Colonic mucosa (tissue), 4 donors: ENCODE measurements around the gene UCN2. TPM values are rescaled to one million over a fixed set of nuclear protein-coding genes. Genes with fewer than 3 reads are reported as not detected.

ENCODE experiments used
- DNase-seq: peaks from one replicate; pipeline ENCODE4 v3.0.0-alpha.2; 2020
- H3K27ac ChIP-seq: fragments of 200-600 bp; one replicate; pipeline ENCODE4 v1.8.0; 2021
- H3K27me3 ChIP-seq: fragments of 200-600 bp; one replicate; pipeline ENCODE4 v1.8.0; 2021
- H3K36me3 ChIP-seq: fragments of 200-600 bp; one replicate; pipeline ENCODE4 v1.8.0; 2021
- H3K4me1 ChIP-seq: fragments of 200-600 bp; one replicate; pipeline ENCODE4 v1.8.0; 2021; ENCODE audit warnings: mild to moderate bottlenecking
- H3K4me3 ChIP-seq: fragments of 200-600 bp; one replicate; pipeline ENCODE4 v1.8.0; 2021
- H3K9ac ChIP-seq, 2 donors: one replicate each; pipeline ENCODE4 v1.7.0; 2013; ENCODE audit warnings: control low read depth in 2 of 2, low read depth in 2 of 2, low read length in 2 of 2
- H3K9me3 ChIP-seq: fragments of 200-600 bp; one replicate; pipeline ENCODE4 v1.8.0; 2021
- intact Hi-C: fragments of 100-400 bp; cut with DNase I; formaldehyde crosslinking; loops from one replicate; pipeline ENCODE4 v1.14.1; 2022
- microRNA-seq: library from miRNA; unstranded; fragments of <30 nt; microRNA quantifications from one replicate; pipeline ENCODE4, GENCODE V29; 2019
- total RNA-seq, 2 donors: library from RNA; stranded (reverse); fragmentation: NEBNext Ultra II Directional in 1 of 2; extraction: Animal tissue kit (Norgen Biotek cat#: 25700) in 1 of 2; gene quantifications; one replicate each; pipeline ENCODE4 v1.2.1, GENCODE V29; 2021
- TF ChIP-seq, protein P1 (sequence below): fragments of 200-600 bp; IDR thresholded peaks from one replicate; pipeline ENCODE4 v1.8.0; 2022; ENCODE audit warnings: antibody characterized with exemption, mild to moderate bottlenecking
- donor health status: healthy.
- donor health status: DM: no; HTN: no; CAD: no.
- donor health status: DM: no; HTN: no; CAD: no.

Gene UCN2
- total RNA-seq, 2 donors from 2014 or later, result not detected

GRCh38 chr3:48519277-48519643 lies 44.3 kb downstream of the UCN2 start:
- Histone ChIP-seq H3K4me1 (no peaks in the 10 kb centered on the region), H3K9me3 (no peaks in the 10 kb centered on the region), H3K27me3 (no peaks in the 10 kb centered on the region), H3K9ac (no peak overlapping the region), H3K4me3 (no peak overlapping the region), H3K36me3 (no peaks in the 10 kb centered on the region), H3K27ac (no peak overlapping the region)
- intact Hi-C loops, result no loop called here
- no peak for DNase-seq
- TF ChIP-seq, protein P1, sequence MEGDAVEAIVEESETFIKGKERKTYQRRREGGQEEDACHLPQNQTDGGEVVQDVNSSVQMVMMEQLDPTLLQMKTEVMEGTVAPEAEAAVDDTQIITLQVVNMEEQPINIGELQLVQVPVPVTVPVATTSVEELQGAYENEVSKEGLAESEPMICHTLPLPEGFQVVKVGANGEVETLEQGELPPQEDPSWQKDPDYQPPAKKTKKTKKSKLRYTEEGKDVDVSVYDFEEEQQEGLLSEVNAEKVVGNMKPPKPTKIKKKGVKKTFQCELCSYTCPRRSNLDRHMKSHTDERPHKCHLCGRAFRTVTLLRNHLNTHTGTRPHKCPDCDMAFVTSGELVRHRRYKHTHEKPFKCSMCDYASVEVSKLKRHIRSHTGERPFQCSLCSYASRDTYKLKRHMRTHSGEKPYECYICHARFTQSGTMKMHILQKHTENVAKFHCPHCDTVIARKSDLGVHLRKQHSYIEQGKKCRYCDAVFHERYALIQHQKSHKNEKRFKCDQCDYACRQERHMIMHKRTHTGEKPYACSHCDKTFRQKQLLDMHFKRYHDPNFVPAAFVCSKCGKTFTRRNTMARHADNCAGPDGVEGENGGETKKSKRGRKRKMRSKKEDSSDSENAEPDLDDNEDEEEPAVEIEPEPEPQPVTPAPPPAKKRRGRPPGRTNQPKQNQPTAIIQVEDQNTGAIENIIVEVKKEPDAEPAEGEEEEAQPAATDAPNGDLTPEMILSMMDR, result no peak

DNA sequence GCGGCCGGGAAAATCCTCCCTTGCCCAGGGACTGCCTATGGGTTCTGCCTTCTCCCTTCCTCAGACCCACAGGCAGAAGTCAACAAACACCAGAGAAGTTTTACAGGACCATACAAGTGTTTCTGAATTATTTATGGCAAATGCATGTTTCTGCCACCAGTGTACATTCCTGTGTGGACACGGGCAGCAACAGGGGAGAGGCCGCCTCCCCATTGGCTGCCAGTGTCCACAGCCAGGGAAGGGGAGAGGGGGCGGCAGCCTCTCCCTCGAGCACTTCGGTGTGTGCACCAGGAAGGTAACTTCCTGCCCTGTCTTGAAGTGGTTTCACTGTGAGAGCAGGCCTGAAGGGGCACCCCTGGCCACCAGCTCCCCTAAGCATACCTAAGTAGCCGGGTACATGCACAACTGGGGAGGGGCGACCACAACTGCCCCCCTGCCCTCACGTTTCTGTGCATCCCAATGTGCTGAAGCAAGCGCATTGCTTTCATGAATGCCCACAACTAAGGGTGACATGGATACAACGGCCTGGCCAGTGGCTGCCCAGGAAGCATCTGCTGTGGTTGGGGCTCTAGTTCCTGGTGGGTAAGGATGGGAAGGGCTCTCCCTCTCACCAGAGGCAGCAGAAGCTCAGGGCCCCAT lies 44.8 kb downstream of the UCN2 start:
- no peaks in the 10 kb centered on the region for H3K4me1 ChIP-seq

GRCh38 chr3:48518069-48518468 lies 45.5 kb downstream of the UCN2 start:
- no peaks in the 10 kb centered on the region for H3K27me3 ChIP-seq
- intact Hi-C loops, result no loop called here
- DNase-seq, result no peak
- no peaks in the 10 kb centered on the region for H3K36me3 ChIP-seq
- TF ChIP-seq, protein P1, result no peak
- H3K4me3 ChIP-seq, result no peak overlapping the region
- H3K4me1 ChIP-seq, result no peaks in the 10 kb centered on the region
- H3K9me3 ChIP-seq, result no peaks in the 10 kb centered on the region
- H3K27ac ChIP-seq, result no peak overlapping the region
- H3K9ac ChIP-seq, result no peak overlapping the region

More for the DNA sequence above, 44.8 kb downstream of the UCN2 start:
- DNase-seq, result no peak
- Histone ChIP-seq H3K9me3 (no peaks in the 10 kb centered on the region), H3K4me3 (no peak overlapping the region), H3K27me3 (no peaks in the 10 kb centered on the region), H3K9ac (no peak overlapping the region), H3K27ac (no peak overlapping the region), H3K36me3 (no peaks in the 10 kb centered on the region)
- intact Hi-C loops, result no loop called here
- TF ChIP-seq, protein P1, result no peak

GRCh38 chr3:48516571-48516970 lies 47.0 kb downstream of the UCN2 start:
- intact Hi-C loops, result no loop called here
- Histone ChIP-seq H3K4me3 (no peak overlapping the region), H3K9ac (no peak overlapping the region), H3K27me3 (no peaks in the 10 kb centered on the region), H3K36me3 (no peaks in the 10 kb centered on the region), H3K27ac (no peak overlapping the region), H3K9me3 (no peaks in the 10 kb centered on the region), H3K4me1 (no peaks in the 10 kb centered on the region)
- TF ChIP-seq, protein P1, result no peak
- no peak for DNase-seq

DNA sequence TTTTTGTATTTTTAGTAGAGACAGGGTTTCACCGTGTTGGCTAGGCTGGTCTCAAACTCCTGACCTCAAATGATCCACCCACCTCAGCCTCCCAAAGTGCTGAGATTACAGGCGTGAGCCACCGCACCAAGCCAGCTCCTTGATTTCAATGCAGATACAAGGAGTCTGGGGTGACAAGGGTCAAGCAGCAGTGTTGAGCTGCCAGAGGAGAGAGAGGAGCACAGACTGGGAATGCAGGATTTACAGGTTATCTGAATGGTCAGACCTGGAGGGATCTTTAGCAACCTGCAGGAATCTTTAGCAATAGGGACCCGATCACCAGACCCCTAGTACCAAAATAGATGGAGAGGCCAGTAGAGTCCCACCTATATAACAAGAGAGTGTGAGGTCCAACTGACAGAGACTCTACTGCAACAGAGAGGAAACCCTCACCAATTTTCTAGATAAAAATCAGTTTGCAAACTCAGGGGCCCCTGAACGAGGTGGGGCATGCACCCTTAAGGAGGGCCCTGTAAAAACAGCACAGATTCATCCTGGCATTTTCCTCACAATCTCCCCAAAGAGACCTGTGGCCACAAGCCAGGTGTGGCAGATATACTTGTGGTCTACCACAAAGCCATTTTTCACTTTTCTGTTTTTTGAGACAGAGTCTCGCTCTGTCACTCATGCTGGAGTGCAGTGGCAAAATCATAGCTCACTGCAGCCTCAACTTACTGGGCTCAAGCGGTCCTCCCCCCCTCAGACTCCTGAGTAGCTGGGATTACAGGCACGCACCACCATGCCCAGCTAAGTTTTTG lies 49.0 kb downstream of the UCN2 start:
- no peaks in the 10 kb centered on the region for H3K36me3 ChIP-seq
- H3K27me3 ChIP-seq, result no peaks in the 10 kb centered on the region
- H3K27ac ChIP-seq, result no peak overlapping the region
- no peaks in the 10 kb centered on the region for H3K4me1 ChIP-seq
- no peak overlapping the region for H3K4me3 ChIP-seq
- no peak overlapping the region for H3K9ac ChIP-seq
- H3K9me3 ChIP-seq, result no peaks in the 10 kb centered on the region
- intact Hi-C loops, result no loop called here
- TF ChIP-seq, protein P1, result no peak
- DNase-seq, result no peak

Small RNA genes lying within 50 kb of the gene (microRNA-seq; reads per million reads assigned to microRNA genes)
- gene MIR6823 (not detected), gene MIR711 (not detected)

Other genes starting within 250 kb of the UCN2 start
- gene SPINK8, start 230.1 kb downstream of the UCN2 start, total RNA-seq, result not detected
- not detected for gene FBXW12, start 191.6 kb downstream of the UCN2 start, total RNA-seq
- gene PLXNB1, start 133.7 kb downstream of the UCN2 start, total RNA-seq, result 100 to 1,000 TPM in 1 of 2 donors, 10 to 100 TPM in 1; 70.6 to 131 TPM
- gene CCDC51, start 123.7 kb downstream of the UCN2 start, total RNA-seq, result 10 to 100 TPM; 11.8 to 21.5 TPM
- 100 to 1,000 TPM; 185 to 259 TPM for gene TMA7, start 123.5 kb downstream of the UCN2 start, total RNA-seq
- gene ATRIP, start 117.0 kb downstream of the UCN2 start, total RNA-seq, result 1 to 10 TPM; 3.2 to 8.6 TPM
- 100 to 1,000 TPM; 115 to 123 TPM for gene SHISA5, start 59.6 kb downstream of the UCN2 start, total RNA-seq
- gene PFKFB4, start 7.0 kb downstream of the UCN2 start, total RNA-seq, result 10 to 100 TPM in 1 of 2 donors, 1 to 10 TPM in 1; 8.1 to 51.0 TPM
- 1 to 10 TPM; 3.8 to 5.1 TPM for gene COL7A1, start 31.5 kb upstream of the UCN2 start, total RNA-seq
- gene UQCRC1, start 45.9 kb upstream of the UCN2 start, total RNA-seq, result 100 to 1,000 TPM; 682 to 753 TPM
- gene TMEM89, start 58.0 kb upstream of the UCN2 start, total RNA-seq, result under 1 TPM in 1 of 2 donors, not detected in 1; 0.42 TPM
- gene SLC26A6, start 71.7 kb upstream of the UCN2 start, total RNA-seq, result 100 to 1,000 TPM in 1 of 2 donors, 10 to 100 TPM in 1; 94.9 to 112 TPM
- gene CELSR3, start 99.1 kb upstream of the UCN2 start, total RNA-seq, result 1 to 10 TPM; 1.3 to 2.0 TPM
- gene NCKIPSD, start 122.1 kb upstream of the UCN2 start, total RNA-seq, result 10 to 100 TPM; 24.3 to 29.7 TPM
- gene IP6K2, start 153.4 kb upstream of the UCN2 start, total RNA-seq, result 100 to 1,000 TPM; 101 to 134 TPM